HCT116 (cell line): ENCODE data around the gene SUB1. TPM values are rescaled to one million over a fixed set of nuclear protein-coding genes. Genes with fewer than 3 reads are reported as not detected.

ENCODE experiments used
- ATAC-seq: fragments of 200-7000 bp; cut with Tn5 transposase; 2 replicates; pipeline ENCODE4 v1.9.1; 2020; ENCODE audit warnings: mild to moderate bottlenecking, moderate library complexity
- BruUV-seq: library from RNA; stranded (reverse); fragments of 400-500 nt; replicated peaks from 2 replicates; lab custom pipeline; 2021; lab: Mats Ljungman, UMichigan
- CTCF ChIA-PET: fragments of 300-600 bp; sonication (Branson Sonifier 250); formaldehyde crosslinking; loops from one replicate; lab custom pipeline; 2021; ENCODE audit warnings: antibody characterized with exemption; lab: Charles Lee
- POLR2A ChIA-PET: fragments of 300-600, 350-600 bp; sonication (Branson Sonifier 250); formaldehyde crosslinking; loops from one replicate; lab custom pipeline; 2021; ENCODE audit warnings: antibody characterized with exemption; lab: Charles Lee
- RAD21 ChIA-PET, 2 experiments: fragments of 300-600 bp; sonication (Branson Sonifier 250); formaldehyde crosslinking; loops; one replicate each; lab custom pipeline; 2023; ENCODE audit warnings: low total read pairs in 2 of 2; ENCODE audit not compliant: uncharacterized antibody in 2 of 2, unreplicated experiment in 2 of 2, low non-redundant PET in 1 of 2; lab: Charles Lee
- DNase-seq: peaks from one replicate; pipeline ENCODE4 v3.0.0-alpha.2; 2010; ENCODE audit warnings: low read depth, low spot score
- H2AFZ ChIP-seq: fragments of 200-600 bp; shearing (Covaris generic), sonication (generic); 2 replicates; pipeline ENCODE4 v1.6.1; 2017; ENCODE audit warnings: low read depth, mixed run types, mixed read lengths, antibody characterized with exemption, low read length; ENCODE audit not compliant: poor library complexity, severe bottlenecking
- H3K27ac ChIP-seq: 2 replicates; pipeline ENCODE4 v1.5.1; 2012; ENCODE audit warnings: low read depth, low read length
- H3K27me3 ChIP-seq: fragments of 200-600 bp; sonication (generic); 2 replicates; pipeline ENCODE4 v1.6.1; 2016; ENCODE audit warnings: mixed run types, low read length, mixed read lengths; ENCODE audit not compliant: insufficient read depth
- H3K36me3 ChIP-seq, 2 experiments: fragments of 200-500 bp in 1 of 2; fragments of 200-600 bp in 1 of 2; sonication (Bioruptor generic) in 1 of 2; sonication (generic) in 1 of 2; 2 replicates each; pipeline versions ENCODE4 v1.5.1 to v1.6.1; 2014 to 2016; ENCODE audit warnings: low read length in 2 of 2, inconsistent platforms in 1 of 2, mixed read lengths in 1 of 2, mixed run types in 1 of 2; ENCODE audit not compliant: insufficient read depth in 2 of 2, control insufficient read depth in 1 of 2
- H3K4me1 ChIP-seq, 2 experiments: fragments of 200-600 bp in 1 of 2; sonication (generic) in 1 of 2; 2 replicates each; pipeline versions ENCODE4 v1.5.1 to v1.6.1; 2012 to 2017; ENCODE audit warnings: low read length in 2 of 2, inconsistent platforms in 1 of 2, mild to moderate bottlenecking in 1 of 2, mixed read lengths in 1 of 2, mixed run types in 1 of 2, moderate library complexity in 1 of 2; ENCODE audit not compliant: insufficient read depth in 2 of 2, control insufficient read depth in 1 of 2
- H3K4me2 ChIP-seq: fragments of 200-600 bp; sonication (generic); 2 replicates; pipeline ENCODE4 v1.6.1; 2017; ENCODE audit warnings: mixed run types, low read length, mixed read lengths
- H3K4me3 ChIP-seq, 2 experiments: fragments of 200-600 bp in 1 of 2; sonication (generic) in 1 of 2; replicated peaks in 1 of 2; 2 replicates each; pipeline ENCODE4 v1.5.1; 2011 to 2016; ENCODE audit warnings: low read length in 2 of 2, control low read depth in 1 of 2, low read depth in 1 of 2, mild to moderate bottlenecking in 1 of 2, mixed read lengths in 1 of 2, mixed run types in 1 of 2
- H3K79me2 ChIP-seq: fragments of 200-600 bp; sonication (generic); 2 replicates; pipeline ENCODE4 v1.6.1; 2017; ENCODE audit warnings: mild to moderate bottlenecking, mixed run types, low read length, moderate library complexity, mixed read lengths; ENCODE audit not compliant: insufficient read depth
- H3K9ac ChIP-seq: fragments of 200-600 bp; sonication (generic); 2 replicates; pipeline ENCODE4 v1.6.1; 2016; ENCODE audit warnings: low read length, mixed read lengths
- H3K9me2 ChIP-seq: fragments of 200-600 bp; sonication (generic), shearing (Covaris generic); 2 replicates; pipeline ENCODE4 v1.6.1; 2017; ENCODE audit warnings: mixed run types, mild to moderate bottlenecking, moderate library complexity; ENCODE audit not compliant: insufficient read depth
- H3K9me3 ChIP-seq, 2 experiments: fragments of 200-500 bp in 1 of 2; fragments of 200-600 bp in 1 of 2; sonication (Bioruptor generic) in 1 of 2; sonication (generic) in 1 of 2; 2 replicates each; pipeline ENCODE4 v1.6.1; 2014 to 2017; ENCODE audit warnings: low read length in 2 of 2, mixed read lengths in 2 of 2, inconsistent platforms in 1 of 2, low read depth in 1 of 2, mild to moderate bottlenecking in 1 of 2, mixed run types in 1 of 2, moderate library complexity in 1 of 2; ENCODE audit not compliant: control insufficient read depth in 1 of 2, insufficient read depth in 1 of 2
- H4K20me1 ChIP-seq: fragments of 200-600 bp; sonication (generic), shearing (Covaris generic); 2 replicates; pipeline ENCODE4 v1.6.1; 2017; ENCODE audit warnings: mixed run types, mild to moderate bottlenecking, moderate library complexity; ENCODE audit not compliant: insufficient read depth
- ATF3 ChIP-seq: IDR thresholded peaks from 2 replicates; pipeline ENCODE4 v1.6.1; 2012
- CBX3 ChIP-seq: IDR thresholded peaks from 2 replicates; pipeline ENCODE4 v1.6.1; 2012; ENCODE audit warnings: low read depth
- CEBPB ChIP-seq: IDR thresholded peaks from 2 replicates; pipeline ENCODE4 v1.6.1; 2012; ENCODE audit warnings: low read depth
- EGR1 ChIP-seq: IDR thresholded peaks from 2 replicates; pipeline ENCODE4 v1.6.1; 2012; ENCODE audit warnings: low read depth
- EZH2 ChIP-seq: fragments of 200-600 bp; sonication (generic); IDR thresholded peaks from 2 replicates; pipeline ENCODE4 v1.6.1; 2017; ENCODE audit warnings: antibody characterized with exemption, mixed run types
- JUND ChIP-seq: IDR thresholded peaks from 2 replicates; pipeline ENCODE4 v1.6.1; 2012
- MAX ChIP-seq: IDR thresholded peaks from 2 replicates; pipeline ENCODE4 v1.6.1; 2012
- POLR2A ChIP-seq: IDR thresholded peaks from 2 replicates; pipeline ENCODE4 v1.7.0; 2011; ENCODE audit warnings: borderline replicate concordance; ENCODE audit not compliant: insufficient read depth, insufficient read length; ENCODE audit errors: extremely low read depth
- SIN3A ChIP-seq: IDR thresholded peaks from 2 replicates; pipeline ENCODE4 v1.6.1; 2012; ENCODE audit warnings: low read depth
- SP1 ChIP-seq: IDR thresholded peaks from 2 replicates; pipeline ENCODE4 v1.6.1; 2012; ENCODE audit warnings: low read depth
- SRF ChIP-seq: IDR thresholded peaks from 2 replicates; pipeline ENCODE4 v1.6.1; 2012; ENCODE audit warnings: low read depth
- TCF7L2 ChIP-seq: IDR thresholded peaks from 2 replicates; pipeline ENCODE4 v1.7.0; 2011; ENCODE audit warnings: borderline replicate concordance, inconsistent platforms; ENCODE audit not compliant: insufficient read depth, insufficient read length; ENCODE audit errors: extremely low read depth
- YY1 ChIP-seq: IDR thresholded peaks from 2 replicates; pipeline ENCODE4 v1.6.1; 2011; ENCODE audit warnings: low read length, low read depth, moderate library complexity, mild to moderate bottlenecking; ENCODE audit not compliant: insufficient replicate concordance; ENCODE audit errors: extremely low read depth
- ZBTB33 ChIP-seq: IDR thresholded peaks from 2 replicates; pipeline ENCODE4 v1.6.1; 2011; ENCODE audit warnings: mild to moderate bottlenecking, low read length, moderate library complexity; ENCODE audit not compliant: insufficient replicate concordance; ENCODE audit errors: extremely low read depth
- ZNF274 ChIP-seq: fragments of 200-500 bp; sonication (Bioruptor generic); IDR thresholded peaks from 2 replicates; pipeline ENCODE4 v1.6.1; 2014; ENCODE audit warnings: mild to moderate bottlenecking, low read depth, low read length, inconsistent platforms
- intact Hi-C: fragments of 100-400 bp; cut with micrococcal nuclease; formaldehyde crosslinking; loops from 2 replicates; pipeline ENCODE4 v1.10.0; 2022
- total RNA-seq: library from RNA; stranded (reverse); gene quantifications from one replicate; pipeline ENCODE4 v1.2.1, GENCODE V29; 2021; ENCODE audit not compliant: unreplicated experiment

Gene SUB1
- total RNA-seq, 1 experiment from 2014 or later, result 216 TPM

- intact Hi-C loops, result no loop called here
- Histone ChIP-seq H3K79me2 (no peaks in the 10 kb centered on the region), H3K9me2 (no peaks in the 10 kb centered on the region; the same call in 1 of the 2 replicates), H3K4me1 (peaks cover 0 to 6% of the 10 kb centered on the region in 2 experiments; a peak in 1 of 4 replicates), H3K36me3 (no peaks in the 10 kb centered on the region), H3K27me3 (no peaks in the 10 kb centered on the region), H3K27ac (no peak overlapping the region), H2AFZ (no peak overlapping the region), H3K9me3 (no peaks in the 10 kb centered on the region), H3K4me3 (no peak overlapping the region), H3K4me2 (no peak overlapping the region), H3K9ac (no peak overlapping the region), H4K20me1 (no peaks in the 10 kb centered on the region)
- BruUV-seq, result no TSS peak
- no peak for ATAC-seq
- POLR2A ChIA-PET, result no interaction called here
- DNase-seq, result no peak
- RAD21 ChIA-PET, result no interaction called here
- TF ChIP-seq SP1, result no peak
- no peak for TF ChIP-seq TCF7L2
- no peak for TF ChIP-seq EGR1
- no peak for TF ChIP-seq MAX
- no peak for TF ChIP-seq EZH2
- TF ChIP-seq ZBTB33, result no peak
- no peak for TF ChIP-seq JUND
- no peak for TF ChIP-seq SIN3A
- no peak for TF ChIP-seq ATF3
- TF ChIP-seq SRF, result no peak
- TF ChIP-seq CEBPB, result no peak
- TF ChIP-seq POLR2A, result no peak
- TF ChIP-seq YY1, result no peak
- TF ChIP-seq CBX3, result no peak
- no peak for TF ChIP-seq ZNF274
- CTCF ChIA-PET, result no interaction called here
These were observed 61.0 kb downstream of the SUB1 start for GRCh38 chr5:32646061-32646969.
